ENCODE data around the gene MRPL10. TPM values are rescaled to one million over a fixed set of nuclear protein-coding genes. Genes with fewer than 3 reads are reported as not detected.

Gene MRPL10
- total RNA-seq, 6 donors from 2014 or later: 23.1 to 44.2 (median 28.6) TPM

DNA sequence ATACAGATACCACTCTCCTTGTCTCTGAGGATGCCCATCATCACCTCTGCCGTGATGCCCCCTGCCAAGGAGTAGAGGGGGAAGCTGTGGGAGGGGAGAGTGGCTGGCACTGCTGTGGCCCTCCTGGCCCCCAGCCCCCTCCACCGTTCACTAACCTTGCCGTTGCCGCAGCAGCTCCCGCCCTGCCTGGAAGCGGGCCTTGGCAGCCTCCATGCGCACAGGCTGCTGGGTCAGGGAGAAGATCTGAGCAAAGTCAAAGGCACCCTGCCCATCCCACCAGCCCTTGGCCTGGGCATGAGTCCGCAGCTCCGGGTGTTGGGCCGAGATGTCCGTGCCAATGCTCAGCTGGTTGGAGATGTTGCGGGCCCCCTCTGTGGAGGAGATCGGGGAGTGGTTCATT lies 7.3 kb upstream of the MRPL10 start:
- ATAC-seq (ENCODE audit: low FRiP score in 2 of 2) (no peak), DNase-seq (peak in 1 of 2 donors; percentile 70)
- peaks cover 0 to 33% (median 17%) of the 10 kb centered on the region in 4 donors for H3K36me3 ChIP-seq
- H3K4me1 ChIP-seq: peaks cover 30 to 79% (median 46%) of the 10 kb centered on the region in 4 donors
- H3K27ac ChIP-seq: no peak overlapping the region
- no peak for TF ChIP-seq POLR2AphosphoS5 (IDR thresholded peaks at IDR 0.05)
- no peak for TF ChIP-seq POLR2A (IDR thresholded peaks at IDR 0.05)
- no peak for TF ChIP-seq EP300 (IDR thresholded peaks at IDR 0.05)
- TF ChIP-seq, protein P1, sequence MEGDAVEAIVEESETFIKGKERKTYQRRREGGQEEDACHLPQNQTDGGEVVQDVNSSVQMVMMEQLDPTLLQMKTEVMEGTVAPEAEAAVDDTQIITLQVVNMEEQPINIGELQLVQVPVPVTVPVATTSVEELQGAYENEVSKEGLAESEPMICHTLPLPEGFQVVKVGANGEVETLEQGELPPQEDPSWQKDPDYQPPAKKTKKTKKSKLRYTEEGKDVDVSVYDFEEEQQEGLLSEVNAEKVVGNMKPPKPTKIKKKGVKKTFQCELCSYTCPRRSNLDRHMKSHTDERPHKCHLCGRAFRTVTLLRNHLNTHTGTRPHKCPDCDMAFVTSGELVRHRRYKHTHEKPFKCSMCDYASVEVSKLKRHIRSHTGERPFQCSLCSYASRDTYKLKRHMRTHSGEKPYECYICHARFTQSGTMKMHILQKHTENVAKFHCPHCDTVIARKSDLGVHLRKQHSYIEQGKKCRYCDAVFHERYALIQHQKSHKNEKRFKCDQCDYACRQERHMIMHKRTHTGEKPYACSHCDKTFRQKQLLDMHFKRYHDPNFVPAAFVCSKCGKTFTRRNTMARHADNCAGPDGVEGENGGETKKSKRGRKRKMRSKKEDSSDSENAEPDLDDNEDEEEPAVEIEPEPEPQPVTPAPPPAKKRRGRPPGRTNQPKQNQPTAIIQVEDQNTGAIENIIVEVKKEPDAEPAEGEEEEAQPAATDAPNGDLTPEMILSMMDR (IDR thresholded peaks at IDR 0.05): no peak
- no peaks in the 10 kb centered on the region for H3K27me3 ChIP-seq
- H3K4me3 ChIP-seq: no peak overlapping the region
- H3K9me3 ChIP-seq: no peaks in the 10 kb centered on the region
- 92 to 96% methylated on average over 12 to 13 of the region's 13 CpGs for WGBS, 2 donors

- TF ChIP-seq, protein P1 (IDR thresholded peaks at IDR 0.05): no peak
- TF ChIP-seq POLR2AphosphoS5 (IDR thresholded peaks at IDR 0.05) (no peak), POLR2A (IDR thresholded peaks at IDR 0.05) (no peak), EP300 (IDR thresholded peaks at IDR 0.05) (no peak)
- H3K4me3 ChIP-seq: no peak overlapping the region
- peaks cover 24 to 70% (median 39%) of the 10 kb centered on the region in 4 donors for H3K4me1 ChIP-seq
- peak overlapping the region in 2 of 4 donors; percentile 53 to 69 for H3K27ac ChIP-seq
- H3K36me3 ChIP-seq: peaks cover 0 to 33% (median 17%) of the 10 kb centered on the region in 4 donors
- no peaks in the 10 kb centered on the region for H3K27me3 ChIP-seq
- no peaks in the 10 kb centered on the region for H3K9me3 ChIP-seq
- no peak for ATAC-seq (ENCODE audit: low FRiP score in 2 of 2)
- WGBS, 2 donors: 75 to 80% methylated on average over 7 to 13 of the region's 13 CpGs
- peak in 1 of 2 donors; percentile 55 for DNase-seq
Observed at GRCh38 chr17:47837401-47838039, 6.2 kb upstream of the MRPL10 start.

DNA sequence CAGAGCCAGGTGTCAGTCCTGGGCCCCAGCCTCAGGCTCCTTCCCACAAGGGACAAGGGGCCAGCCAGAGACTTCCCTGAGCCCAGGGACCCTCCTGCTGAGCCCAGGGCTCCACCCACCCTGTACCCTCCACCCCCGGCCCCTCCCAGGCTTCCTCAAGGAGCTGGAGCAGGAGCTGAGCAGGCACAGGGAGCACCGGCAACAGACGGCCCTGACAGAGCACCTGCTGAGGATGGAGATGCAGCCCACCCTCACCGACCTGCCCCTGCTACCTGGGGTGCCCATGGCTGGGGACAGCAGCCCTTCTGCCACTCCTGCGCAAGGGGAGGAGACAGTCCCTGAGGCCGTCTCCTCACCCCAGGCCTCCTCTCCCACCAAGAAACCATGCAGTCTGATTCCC lies 5.3 kb upstream of the MRPL10 start:
- H3K27ac ChIP-seq: peak overlapping the region in 2 of 4 donors; percentile 53 to 69
- H3K4me3 ChIP-seq: no peak overlapping the region
- 82% methylated on average over 4 of the region's 6 CpGs; no CpG with 5 or more reads in 1 of the 2 donors for WGBS, 2 donors
- DNase-seq: no peak
- H3K27me3 ChIP-seq: no peaks in the 10 kb centered on the region
- no peaks in the 10 kb centered on the region for H3K9me3 ChIP-seq
- H3K4me1 ChIP-seq: peaks cover 31 to 73% (median 45%) of the 10 kb centered on the region in 4 donors
- ATAC-seq (ENCODE audit: low FRiP score in 2 of 2): no peak
- TF ChIP-seq, protein P1 (IDR thresholded peaks at IDR 0.05): no peak
- TF ChIP-seq POLR2AphosphoS5 (IDR thresholded peaks at IDR 0.05) (no peak), POLR2A (IDR thresholded peaks at IDR 0.05) (no peak), EP300 (IDR thresholded peaks at IDR 0.05) (no peak)
- H3K36me3 ChIP-seq: peaks cover 0 to 33% (median 17%) of the 10 kb centered on the region in 4 donors

DNA sequence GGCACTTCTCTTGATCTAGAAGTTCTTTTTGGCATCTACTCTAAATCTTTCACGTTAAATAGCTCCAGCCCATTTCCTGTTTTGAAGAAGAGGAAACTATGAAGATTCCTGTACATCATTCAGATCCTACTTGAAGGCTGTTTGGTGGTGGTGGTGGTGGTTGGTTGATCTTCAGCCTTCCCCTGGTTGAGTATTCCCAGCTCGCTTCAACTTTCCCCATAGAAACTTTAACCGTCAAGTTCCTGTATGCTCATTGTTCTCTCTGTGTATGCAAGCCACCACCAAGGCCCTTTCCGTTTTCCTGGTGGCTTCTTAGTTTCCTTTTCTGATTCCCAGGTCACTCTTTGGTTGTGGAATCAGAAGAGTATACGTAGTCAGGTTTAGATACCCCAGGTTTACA lies 3.4 kb upstream of the MRPL10 start:
- TF ChIP-seq EP300 (IDR thresholded peaks at IDR 0.05) (no peak), POLR2A (IDR thresholded peaks at IDR 0.05) (no peak), POLR2AphosphoS5 (IDR thresholded peaks at IDR 0.05) (no peak)
- TF ChIP-seq, protein P1 (IDR thresholded peaks at IDR 0.05): no peak
- Histone ChIP-seq H3K27me3 (no peaks in the 10 kb centered on the region), H3K27ac (peak overlapping the region in 3 of 4 donors; percentile 52 to 78 (median 69)), H3K4me3 (no peak overlapping the region), H3K36me3 (peaks cover 0 to 33% (median 17%) of the 10 kb centered on the region in 4 donors), H3K4me1 (peaks cover 31 to 73% (median 43%) of the 10 kb centered on the region in 4 donors), H3K9me3 (no peaks in the 10 kb centered on the region)
- WGBS, 2 donors: 39 to 54% methylated on average over 5 of the region's 5 CpGs
- DNase-seq (no peak), ATAC-seq (ENCODE audit: low FRiP score in 2 of 2) (no peak)
